ENCODE results near the gene DNAJC4.

Gene DNAJC4

GRCh38 chr11:64229090-64229743 is 1.1 kb upstream of the DNAJC4 start:
- no peak for DNase-seq (ENCODE audit: low read depth)

- no peak for DNase-seq (ENCODE audit: low read depth)
Observed at GRCh38 chr11:64229744-64230170, 591 bp upstream of the DNAJC4 start.

- no peak for DNase-seq (ENCODE audit: low read depth)
Observed at GRCh38 chr11:64230985-64231365, 627 bp downstream of the DNAJC4 start.

- no peak for DNase-seq (ENCODE audit: low read depth)
Observed at GRCh38 chr11:64231546-64231945, 1.2 kb downstream of the DNAJC4 start.

DNA sequence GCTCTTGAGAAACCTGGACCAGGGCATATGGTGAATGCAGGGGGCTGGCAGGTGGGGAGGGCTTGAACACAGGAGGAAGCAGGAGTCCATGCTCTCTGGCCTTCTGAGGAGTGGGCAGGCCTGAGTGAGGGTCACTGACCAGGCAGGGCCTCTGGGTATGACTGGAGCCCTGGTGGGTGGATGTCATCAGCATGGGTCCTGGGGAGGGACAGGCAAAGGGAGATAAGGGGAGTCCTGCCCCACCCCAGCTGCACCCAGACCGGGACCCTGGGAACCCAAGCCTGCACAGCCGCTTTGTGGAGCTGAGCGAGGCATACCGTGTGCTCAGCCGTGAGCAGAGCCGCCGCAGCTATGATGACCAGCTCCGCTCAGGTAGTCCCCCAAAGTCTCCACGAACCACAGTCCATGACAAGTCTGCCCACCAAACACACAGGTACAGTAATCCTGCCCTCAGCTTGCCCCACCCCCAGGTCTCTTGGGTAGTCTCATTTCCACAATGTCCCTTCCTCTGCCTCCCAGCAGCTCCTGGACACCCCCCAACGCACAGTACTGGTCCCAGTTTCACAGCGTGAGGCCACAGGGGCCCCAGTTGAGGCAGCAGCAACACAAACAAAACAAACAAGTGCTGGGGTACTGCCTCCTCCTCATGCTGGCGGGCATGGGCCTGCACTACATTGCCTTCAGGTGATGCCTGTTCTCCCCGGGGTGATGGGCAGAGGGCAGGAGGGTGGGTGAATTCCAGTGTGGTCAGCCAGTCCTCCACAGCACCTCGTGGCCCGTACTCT is 2.0 kb downstream of the DNAJC4 start:
- no peak for DNase-seq (ENCODE audit: low read depth)

DNA sequence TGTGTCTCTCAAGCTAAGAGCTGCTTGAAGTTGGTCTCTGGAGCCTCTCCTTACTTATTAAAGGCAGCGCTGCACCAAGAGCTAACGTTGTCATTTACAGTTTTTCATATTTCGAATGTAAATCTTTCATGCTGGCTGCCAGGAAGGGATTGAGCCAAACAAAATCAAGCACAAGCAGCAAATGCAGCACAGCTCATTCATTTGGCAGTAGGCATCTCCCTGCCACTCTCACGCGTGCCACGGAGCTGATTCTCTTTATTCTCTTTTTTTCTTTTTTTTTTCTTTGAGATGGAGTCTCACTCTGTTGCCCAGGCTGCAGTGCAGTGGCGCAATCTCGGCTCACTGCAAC is 2.6 kb downstream of the DNAJC4 start:
- no peak for DNase-seq (ENCODE audit: low read depth)

DNA sequence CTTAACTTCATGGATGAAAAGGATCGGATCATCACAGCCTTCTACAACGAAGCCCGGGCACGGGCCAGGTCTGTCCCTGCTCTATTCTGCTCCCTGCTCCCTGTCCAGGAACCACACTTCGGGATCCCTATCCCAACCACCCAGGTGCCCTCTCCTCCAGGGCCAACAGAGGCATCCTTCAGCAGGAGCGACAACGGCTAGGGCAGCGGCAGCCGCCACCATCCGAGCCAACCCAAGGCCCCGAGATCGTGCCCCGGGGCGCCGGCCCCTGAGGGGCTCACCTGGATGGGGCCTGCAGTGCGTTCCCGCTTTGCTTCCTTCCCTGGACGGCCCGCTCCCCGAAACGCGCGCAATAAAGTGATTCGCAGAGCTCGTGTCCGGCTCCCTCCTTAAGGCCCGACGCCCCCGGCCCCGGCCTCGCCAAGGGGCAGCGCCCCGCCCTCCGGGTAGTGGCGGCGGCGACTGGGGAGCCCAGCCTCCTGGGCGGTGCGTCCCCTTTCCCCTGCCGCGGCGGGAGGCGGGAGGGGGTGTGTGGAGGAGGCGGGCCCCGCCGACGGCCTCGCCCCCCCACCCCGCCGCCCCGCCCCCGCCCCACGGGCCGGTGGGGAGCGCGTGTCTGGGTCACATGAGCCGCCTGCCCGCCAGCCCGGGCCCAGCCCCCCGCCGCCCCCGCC is 3.7 kb downstream of the DNAJC4 start, which contains the start of gene VEGFB:
Gene VEGFB (plus strand): TSS at position 672 of the 674 bp plus-strand sequence. CDS start 250 bp downstream, outside the sequence.
- DNase-seq (ENCODE audit: low read depth) = no peak

- no peak for DNase-seq (ENCODE audit: low read depth)
Observed at GRCh38 chr11:64234647-64235379, 4.5 kb downstream of the DNAJC4 start.

DNA sequence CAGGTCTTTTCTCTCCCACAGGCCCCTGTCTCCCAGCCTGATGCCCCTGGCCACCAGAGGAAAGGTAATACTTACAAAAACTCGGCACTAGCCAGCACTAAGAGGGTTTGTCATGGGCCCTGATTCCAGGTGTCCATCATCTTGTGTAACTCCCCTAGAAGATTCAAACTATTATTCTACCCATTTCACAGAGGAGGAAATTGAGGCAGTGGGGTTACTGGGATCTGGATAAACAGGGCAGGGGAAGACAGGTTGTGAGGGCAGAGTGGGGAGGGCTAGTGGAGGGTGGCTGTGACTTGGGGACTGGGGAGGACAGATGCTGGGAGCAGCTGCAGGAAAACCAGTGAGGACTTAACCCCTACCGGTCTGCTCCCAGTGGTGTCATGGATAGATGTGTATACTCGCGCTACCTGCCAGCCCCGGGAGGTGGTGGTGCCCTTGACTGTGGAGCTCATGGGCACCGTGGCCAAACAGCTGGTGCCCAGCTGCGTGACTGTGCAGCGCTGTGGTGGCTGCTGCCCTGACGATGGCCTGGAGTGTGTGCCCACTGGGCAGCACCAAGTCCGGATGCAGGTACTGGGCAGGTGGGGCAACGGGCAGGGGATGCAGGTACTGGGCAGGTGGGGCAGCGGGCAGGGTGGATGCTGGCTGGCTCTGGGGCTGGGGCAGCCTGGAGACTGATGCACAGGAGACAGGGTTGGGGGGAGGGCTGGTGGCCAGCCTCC is 5.3 kb downstream of the DNAJC4 start:
- no peak for DNase-seq (ENCODE audit: low read depth)

DNA sequence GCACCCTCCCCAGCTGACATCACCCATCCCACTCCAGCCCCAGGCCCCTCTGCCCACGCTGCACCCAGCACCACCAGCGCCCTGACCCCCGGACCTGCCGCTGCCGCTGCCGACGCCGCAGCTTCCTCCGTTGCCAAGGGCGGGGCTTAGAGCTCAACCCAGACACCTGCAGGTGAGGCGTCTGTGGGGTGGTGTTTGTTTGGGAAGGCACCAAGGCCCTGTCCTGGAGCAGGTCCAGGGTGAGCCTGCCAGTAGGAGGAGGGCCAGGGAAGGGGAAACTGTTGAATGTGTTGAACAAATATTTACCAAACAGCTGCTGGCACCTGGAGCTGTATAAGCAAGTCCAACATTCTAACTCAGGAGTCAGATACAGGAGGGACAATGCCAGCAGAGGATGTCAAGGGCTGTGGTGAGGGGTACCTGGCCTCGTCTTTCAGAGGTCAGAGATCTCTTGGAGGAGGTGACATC is 7.2 kb downstream of the DNAJC4 start:
- DNase-seq (ENCODE audit: low read depth) = no peak

DNA sequence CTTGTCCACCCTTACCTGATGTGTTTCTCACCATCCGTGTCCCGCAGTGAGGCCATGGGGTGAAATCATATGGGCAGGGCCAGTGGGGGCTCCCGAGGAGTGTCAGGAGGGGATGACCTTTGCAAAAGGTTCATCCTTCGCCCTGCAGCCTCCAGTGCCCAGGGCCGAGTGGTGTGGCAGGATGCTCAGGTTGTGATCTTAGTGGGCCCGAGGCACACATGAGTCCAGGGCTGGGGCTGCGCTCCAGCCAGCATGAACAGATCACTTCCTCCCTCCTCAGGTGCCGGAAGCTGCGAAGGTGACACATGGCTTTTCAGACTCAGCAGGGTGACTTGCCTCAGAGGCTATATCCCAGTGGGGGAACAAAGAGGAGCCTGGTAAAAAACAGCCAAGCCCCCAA is 7.7 kb downstream of the DNAJC4 start:
- no peak for DNase-seq (ENCODE audit: low read depth)

DNA sequence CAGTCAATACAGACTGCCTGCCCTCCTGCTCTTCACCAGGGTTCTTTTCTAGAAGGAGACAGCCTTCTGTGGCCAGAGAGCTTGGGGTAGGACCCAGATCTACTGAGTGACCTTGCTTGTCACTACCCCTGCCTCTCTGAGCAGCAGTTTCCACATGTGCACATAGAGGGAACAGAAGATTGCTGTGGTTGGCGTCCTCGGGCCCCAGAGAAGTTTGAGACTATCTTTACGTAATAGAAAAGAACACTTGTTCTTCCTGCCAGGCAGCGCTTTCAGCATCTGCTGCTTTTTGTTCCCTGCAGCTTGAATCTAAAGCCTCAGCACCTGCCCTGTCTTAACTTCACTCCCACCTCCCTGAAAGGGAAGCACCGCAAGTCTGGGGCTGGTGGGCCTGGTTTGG is 8.7 kb downstream of the DNAJC4 start:
- DNase-seq (ENCODE audit: low read depth) = no peak

- DNase-seq (ENCODE audit: low read depth) = no peak
Observed at GRCh38 chr11:64239662-64240434, 9.5 kb downstream of the DNAJC4 start.

- DNase-seq (ENCODE audit: low read depth) = peak; percentile 77
Observed at GRCh38 chr11:64240435-64241240, 10.3 kb downstream of the DNAJC4 start, which contains the start of gene FKBP2. Gene FKBP2 (plus strand): TSS chr11:64241095. CDS start chr11:64242388, 1,293 bp downstream.

DNA sequence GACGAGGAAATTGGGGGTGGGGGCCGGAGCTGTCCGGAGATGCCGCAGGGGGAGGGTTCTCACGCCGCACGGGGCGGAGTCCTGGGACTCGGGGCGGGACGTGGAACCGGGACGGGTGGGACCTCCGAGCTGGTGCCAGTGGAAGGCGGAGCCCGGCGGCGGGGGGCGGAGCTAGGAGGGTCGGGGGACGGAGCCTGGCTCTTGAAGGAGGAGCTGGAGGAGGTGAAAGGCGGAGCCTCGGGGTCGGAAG is 10.8 kb downstream of the DNAJC4 start:
- DNase-seq (ENCODE audit: low read depth) = peak; percentile 88

- no peak for DNase-seq (ENCODE audit: low read depth)
Observed at GRCh38 chr11:64241491-64242374, 11.4 kb downstream of the DNAJC4 start.

- DNase-seq (ENCODE audit: low read depth) = no peak
Observed at GRCh38 chr11:64243236-64243854, 13.0 kb downstream of the DNAJC4 start.

- no peak for DNase-seq (ENCODE audit: low read depth)
Observed at GRCh38 chr11:64244107-64244506, 13.8 kb downstream of the DNAJC4 start.

GRCh38 chr11:64244966-64245365 is 14.6 kb downstream of the DNAJC4 start:
- no peak for DNase-seq (ENCODE audit: low read depth)

Data from GM04503 (cell line).